GM21528 (cell line): ENCODE data around the gene SPINDOC.
A peak's percentile ranks its signal among the peaks of the same experiment; 100 is the strongest.
"Not testable (repeated sequence)": the region's sequence is repeated elsewhere in the genome, so short reads cannot be mapped to it uniquely, and the experiment has no call there.

ENCODE experiments used
- ATAC-seq: cut with Tn5 transposase; IDR thresholded peaks from one replicate; pipeline ENCODE4 v1.9.1; 2021; ENCODE audit warnings: mild to moderate bottlenecking, moderate library complexity; ENCODE audit not compliant: unreplicated experiment, low FRiP score

The SPINDOC gene

DNA sequence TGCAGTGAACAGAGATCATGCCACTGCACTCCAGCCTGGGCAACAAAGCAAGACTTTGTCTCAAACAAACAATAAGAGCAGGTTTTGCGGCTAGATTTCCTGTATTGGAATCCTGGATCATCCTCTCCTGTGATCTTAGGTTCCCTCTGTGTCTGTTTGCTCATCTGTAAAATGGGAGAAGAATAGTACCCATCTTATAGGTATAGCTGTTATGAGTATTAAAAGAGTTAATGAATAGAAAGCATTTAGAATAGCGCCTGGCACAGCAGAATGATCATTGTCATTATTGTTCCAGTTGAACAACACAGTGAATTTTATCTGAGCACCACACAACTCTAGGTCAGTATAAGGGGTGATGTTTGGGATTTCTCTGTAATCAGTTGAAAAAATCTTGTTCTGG is 36.4 kb downstream of the SPINDOC start:
- no peak for ATAC-seq

DNA sequence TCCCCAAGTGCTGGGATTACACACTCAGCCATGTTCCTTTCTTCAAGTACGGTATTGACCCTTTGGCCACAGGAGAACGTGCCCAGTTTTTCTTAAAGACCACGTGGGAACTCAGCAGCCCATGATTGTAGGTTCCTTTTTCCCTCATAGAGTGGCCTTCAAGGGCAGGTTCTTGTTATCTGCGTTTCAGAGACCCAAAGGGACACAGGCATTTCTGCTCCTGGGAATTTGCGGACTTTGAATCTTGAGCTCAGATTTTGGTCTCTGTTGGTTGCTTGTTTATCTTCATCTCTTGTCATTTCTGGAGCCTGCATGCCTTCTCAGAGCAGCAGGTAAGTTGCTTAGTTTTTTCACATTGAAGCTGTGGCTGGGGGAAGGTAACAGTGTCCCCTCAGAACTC is 37.7 kb downstream of the SPINDOC start:
- ATAC-seq: no peak

DNA sequence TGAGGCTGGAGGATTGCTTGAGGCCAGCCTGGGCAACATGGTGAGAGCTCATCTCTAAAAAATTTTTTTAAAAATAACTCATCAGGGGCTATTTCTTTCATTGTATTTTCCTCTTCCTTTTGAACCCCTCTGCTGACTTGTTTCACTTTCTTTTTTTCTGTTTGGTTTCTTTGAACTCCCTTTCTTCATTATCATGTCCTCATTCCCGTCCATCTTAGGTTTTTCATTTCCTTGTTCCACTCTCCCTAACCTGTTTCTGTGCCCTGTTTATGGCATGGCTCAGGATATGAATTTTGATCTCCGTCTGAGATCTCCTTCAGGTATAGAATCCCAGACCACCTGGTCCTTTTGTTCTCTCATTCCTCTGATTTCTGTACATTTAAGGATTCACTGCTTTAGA is 38.1 kb downstream of the SPINDOC start:
- no peak for ATAC-seq

DNA sequence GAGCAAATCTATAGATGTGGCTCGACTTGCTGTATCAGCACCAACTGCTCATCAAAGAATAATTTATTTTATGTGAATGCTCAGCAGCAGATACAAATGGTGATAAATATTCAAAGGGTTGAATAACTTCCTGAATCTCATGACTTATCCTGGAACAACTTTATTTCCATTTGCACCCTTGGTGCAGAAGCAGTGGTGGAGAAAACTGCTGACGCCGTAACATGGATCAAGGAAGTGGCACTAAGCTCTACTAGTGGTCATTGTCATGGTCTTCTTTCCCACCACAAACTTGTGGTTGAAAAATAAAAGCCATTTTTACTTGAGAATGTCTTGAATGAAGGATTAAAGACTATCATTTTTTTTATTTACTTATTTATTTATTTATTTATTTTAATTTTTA is 40.2 kb downstream of the SPINDOC start:
- ATAC-seq: no peak

DNA sequence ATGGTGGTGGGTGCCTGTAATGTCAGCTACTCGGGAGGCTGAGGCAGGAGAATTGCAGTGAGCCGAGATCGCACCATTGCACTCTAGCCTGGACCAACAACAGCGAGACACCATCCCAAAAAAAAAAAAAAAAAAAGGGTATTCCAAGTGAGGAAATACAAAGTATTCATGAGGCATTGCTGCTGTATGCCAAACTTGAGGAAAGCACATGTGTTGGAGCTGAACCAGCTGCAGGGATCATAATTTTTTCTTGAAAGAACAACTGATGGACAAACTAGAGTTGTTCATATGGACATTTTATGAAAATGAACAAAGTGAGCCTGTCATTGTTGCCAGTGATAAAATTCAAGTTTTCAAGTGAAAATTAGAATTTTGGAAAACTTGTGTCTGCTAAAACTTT is 41.4 kb downstream of the SPINDOC start:
- ATAC-seq: no peak

DNA sequence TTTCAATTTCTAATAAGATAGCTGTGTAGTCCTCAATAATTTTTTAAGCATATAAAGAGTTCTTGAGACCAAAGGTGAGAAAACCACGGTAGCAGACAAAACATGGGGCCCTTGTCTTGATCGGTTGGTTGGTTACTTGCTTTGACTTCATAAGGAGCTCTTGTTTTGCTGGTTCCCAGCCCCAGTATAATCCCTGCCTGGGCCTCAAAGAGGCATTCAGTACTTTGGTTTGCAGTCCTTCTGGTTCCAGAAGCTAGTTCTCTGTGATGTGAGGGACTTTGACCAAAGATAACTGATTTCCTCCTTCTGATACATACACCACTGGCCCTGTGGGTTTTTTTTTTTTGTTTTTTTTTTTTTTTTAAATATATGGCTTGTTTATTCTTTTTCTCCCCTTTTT is 42.7 kb downstream of the SPINDOC start:
- no peak for ATAC-seq

GRCh38 chr11:63858628-63859550 is 45.6 kb downstream of the SPINDOC start:
- no peak for ATAC-seq

- ATAC-seq: no peak
These were observed 49.7 kb downstream of the SPINDOC start for GRCh38 chr11:63862923-63863322.

GRCh38 chr11:63863620-63864019 is 50.4 kb downstream of the SPINDOC start:
- not testable (repeated sequence) for ATAC-seq

GRCh38 chr11:63866211-63866610 is 53.0 kb downstream of the SPINDOC start:
- ATAC-seq: peak; percentile 71

- ATAC-seq: no peak
These were observed 54.3 kb downstream of the SPINDOC start for GRCh38 chr11:63867511-63867910.

GRCh38 chr11:63868399-63869064 is 55.3 kb downstream of the SPINDOC start:
- no peak for ATAC-seq

DNA sequence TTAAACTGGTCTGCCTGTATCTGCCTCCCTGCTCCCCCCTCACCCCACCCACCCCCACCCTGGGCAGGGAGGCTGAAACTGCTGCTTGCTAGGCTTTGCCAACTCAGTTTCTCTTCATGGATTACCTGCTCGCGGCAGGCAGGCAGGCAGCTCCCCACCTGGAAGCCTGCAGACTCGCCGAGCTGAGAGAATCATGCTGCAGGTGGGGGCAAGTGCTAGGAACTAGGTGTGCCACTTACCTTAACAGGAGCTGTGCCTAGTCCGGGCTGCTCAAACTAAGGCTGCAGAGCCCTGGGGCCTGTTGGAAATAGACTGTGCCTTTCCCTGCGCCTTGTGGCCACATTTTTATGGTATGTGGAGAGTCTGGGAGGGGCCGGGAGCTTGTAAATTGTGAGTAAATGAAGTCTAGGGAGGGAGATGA is 55.9 kb downstream of the SPINDOC start:
- no peak for ATAC-seq

GRCh38 chr11:63869683-63870082 is 56.4 kb downstream of the SPINDOC start:
- no peak for ATAC-seq

DNA sequence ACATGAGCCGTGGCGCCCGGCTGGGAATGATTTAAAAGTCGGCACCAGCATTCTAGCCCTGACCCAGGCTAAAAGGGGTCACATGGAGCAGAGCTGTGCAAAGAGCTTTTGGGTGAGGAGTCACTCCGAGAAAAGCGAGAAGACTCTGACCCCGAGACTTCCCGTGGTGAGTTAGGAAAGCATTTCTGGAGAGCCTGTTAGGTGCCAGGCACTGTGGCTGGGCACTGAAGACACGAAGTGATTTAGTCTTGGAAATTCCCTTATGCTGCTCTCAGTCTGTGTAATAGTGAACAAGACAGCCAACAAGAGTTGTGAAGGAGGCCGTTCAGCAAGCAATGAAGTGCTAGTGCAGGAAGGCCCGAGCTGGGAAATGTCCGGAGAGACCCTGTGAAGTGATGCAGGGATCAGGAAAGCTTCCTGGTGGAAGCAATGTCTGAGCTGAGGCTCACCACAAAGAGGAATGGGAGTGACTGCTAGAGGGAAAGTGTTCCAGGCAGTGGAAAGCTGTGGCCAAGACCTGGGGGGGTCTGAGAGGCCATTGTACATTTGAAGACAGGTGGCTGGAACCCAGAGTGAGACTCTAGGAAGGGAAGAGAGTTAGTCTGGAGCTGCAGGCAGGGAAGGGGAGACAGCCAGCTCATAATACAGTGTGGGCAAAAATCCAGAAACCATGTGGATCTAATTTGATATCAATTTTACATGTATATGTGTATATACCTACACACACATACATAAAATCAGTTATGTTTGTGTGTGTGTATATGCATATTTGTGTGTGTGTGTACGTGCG is 57.3 kb downstream of the SPINDOC start:
- ATAC-seq: no peak

- peak; percentile 90 for ATAC-seq
These were observed 58.9 kb downstream of the SPINDOC start for GRCh38 chr11:63871962-63872799.

- ATAC-seq: no peak
These were observed 59.5 kb downstream of the SPINDOC start for GRCh38 chr11:63872800-63873197.

DNA sequence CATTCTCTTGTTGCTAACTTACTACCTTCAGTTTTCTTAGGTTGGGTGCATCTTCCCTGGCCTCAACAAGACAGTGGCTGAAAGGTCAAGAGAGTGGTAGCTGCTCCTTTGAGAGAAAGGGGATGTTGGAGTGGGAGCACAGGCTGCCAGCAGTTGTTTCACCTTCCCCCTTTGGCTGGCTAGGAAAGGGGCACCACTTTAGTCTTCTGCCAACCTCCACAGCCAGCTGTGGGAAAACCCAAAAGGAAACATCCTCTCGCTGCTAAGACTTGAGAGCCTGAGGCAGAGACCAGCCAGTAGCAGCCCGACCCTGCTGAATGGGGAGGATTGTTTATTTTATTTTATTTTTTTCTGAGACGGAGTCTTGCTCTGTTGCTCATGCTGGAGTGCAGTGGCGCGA is 60.1 kb downstream of the SPINDOC start:
- ATAC-seq: no peak

DNA sequence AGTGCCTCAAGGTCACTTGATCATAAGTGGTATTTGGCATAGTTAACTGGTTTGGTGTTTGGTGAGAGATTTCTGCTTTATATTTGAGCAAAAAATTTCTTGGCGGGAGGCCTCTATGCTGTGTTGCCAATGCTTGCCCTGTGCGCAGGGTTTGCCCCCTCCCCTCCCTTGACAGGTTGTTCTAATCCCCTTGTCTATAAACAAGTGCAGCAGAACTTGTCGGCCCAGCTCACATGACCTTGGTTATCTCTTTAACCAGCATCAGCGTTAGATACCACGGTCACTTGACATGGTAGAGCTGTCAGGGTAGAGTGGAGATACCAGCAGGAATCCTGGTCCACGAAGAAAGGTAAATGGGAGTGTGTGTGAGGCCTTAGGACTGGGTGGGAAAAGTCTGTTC is 61.3 kb downstream of the SPINDOC start:
- ATAC-seq: no peak

GRCh38 chr11:63875506-63876065 is 62.3 kb downstream of the SPINDOC start:
- no peak for ATAC-seq
